Neural progenitor cell (in vitro differentiated cells): ENCODE data around the gene NKAIN4. TPM values are rescaled to one million over a fixed set of nuclear protein-coding genes. Genes with fewer than 3 reads are reported as not detected.
"Not testable (repeated sequence)": the region's sequence is repeated elsewhere in the genome, so short reads cannot be mapped to it uniquely, and the experiment has no call there.

Experiments
- DNase-seq: peaks from one replicate; pipeline ENCODE4 v3.0.0-alpha.2; 2016; ENCODE audit warnings: low spot score
- H2AFZ ChIP-seq: fragments of 200-600 bp; sonication (generic); replicated peaks from 2 replicates; pipeline ENCODE4 v1.6.1; 2016; ENCODE audit warnings: antibody characterized with exemption
- H3F3A ChIP-seq: fragments of 200-600 bp; sonication (generic); 2 replicates; pipeline ENCODE4 v1.6.1; 2016; ENCODE audit warnings: antibody characterized with exemption, low read depth
- H3K27ac ChIP-seq: fragments of 200-600 bp; sonication (generic); 2 replicates; pipeline ENCODE4 v1.5.1; 2016; ENCODE audit warnings: mild to moderate bottlenecking
- H3K27me3 ChIP-seq: fragments of 200-600 bp; sonication (generic); 2 replicates; pipeline ENCODE4 v1.6.1; 2016; ENCODE audit warnings: mild to moderate bottlenecking, moderate library complexity
- H3K36me3 ChIP-seq: fragments of 200-600 bp; sonication (generic); 2 replicates; pipeline ENCODE4 v1.5.1; 2016
- H3K4me1 ChIP-seq: fragments of 200-600 bp; sonication (generic); 2 replicates; pipeline ENCODE4 v1.6.1; 2016; ENCODE audit warnings: mixed run types
- H3K4me2 ChIP-seq: fragments of 200-600 bp; sonication (generic); 2 replicates; pipeline ENCODE4 v1.6.1; 2016
- H3K4me3 ChIP-seq: fragments of 200-600 bp; sonication (generic); 2 replicates; pipeline ENCODE4 v1.5.1; 2016
- H3K79me2 ChIP-seq: fragments of 200-600 bp; sonication (generic); 2 replicates; pipeline ENCODE4 v1.6.1; 2016; ENCODE audit warnings: low read depth
- H3K9ac ChIP-seq: fragments of 200-600 bp; sonication (generic); 2 replicates; pipeline ENCODE4 v1.6.1; 2016
- H3K9me3 ChIP-seq: fragments of 200-600 bp; sonication (generic); 2 replicates; pipeline ENCODE4 v1.5.1; 2016; ENCODE audit warnings: low read depth
- H4K20me1 ChIP-seq: fragments of 200-600 bp; sonication (generic); 2 replicates; pipeline ENCODE4 v1.6.1; 2016; ENCODE audit warnings: low read depth
- H3K27ac Mint-ChIP-seq: 3 replicates; pipeline ENCODE4 v1.8.0; 2021; ENCODE audit warnings: mixed read lengths
- H3K27me3 Mint-ChIP-seq: 2 replicates; pipeline ENCODE4 v1.8.0; 2022; ENCODE audit warnings: low read depth, mild to moderate bottlenecking, inconsistent platforms, moderate library complexity, mixed read lengths; ENCODE audit not compliant: insufficient read depth
- H3K36me3 Mint-ChIP-seq: 3 replicates; pipeline ENCODE4 v1.8.0; 2021; ENCODE audit warnings: mixed read lengths
- H3K4me1 Mint-ChIP-seq: 3 replicates; pipeline ENCODE4 v1.8.0; 2021; ENCODE audit warnings: mixed read lengths
- H3K4me3 Mint-ChIP-seq: 3 replicates; pipeline ENCODE4 v1.8.0; 2021; ENCODE audit warnings: mild to moderate bottlenecking, moderate library complexity, mixed read lengths
- H3K9me3 Mint-ChIP-seq: 3 replicates; pipeline ENCODE4 v1.8.0; 2020; ENCODE audit warnings: mixed read lengths
- EZH2 ChIP-seq: fragments of 200-600 bp; sonication (generic); IDR thresholded peaks from 2 replicates; pipeline ENCODE4 v1.6.1; 2017; ENCODE audit warnings: antibody characterized with exemption, mild to moderate bottlenecking, moderate library complexity
- EZH2phosphoT487 ChIP-seq: fragments of 200-600 bp; sonication (generic); IDR thresholded peaks from 2 replicates; pipeline ENCODE4 v1.6.1; 2017; ENCODE audit warnings: antibody characterized with exemption
- total RNA-seq: library from RNA; depleted of rRNA; stranded (reverse); fragments of >200 nt; gene quantifications from 2 replicates; pipeline ENCODE4 v1.2.3, GENCODE V29; 2015; ENCODE audit warnings: low replicate concordance
- TF ChIP-seq, protein P1 (sequence below): fragments of 200-600 bp; sonication (generic); IDR thresholded peaks from 2 replicates; pipeline ENCODE4 v1.5.1; 2017; ENCODE audit warnings: antibody characterized with exemption, mild to moderate bottlenecking

Gene NKAIN4
- total RNA-seq, 1 donor from 2014 or later = 9.7 TPM

DNA sequence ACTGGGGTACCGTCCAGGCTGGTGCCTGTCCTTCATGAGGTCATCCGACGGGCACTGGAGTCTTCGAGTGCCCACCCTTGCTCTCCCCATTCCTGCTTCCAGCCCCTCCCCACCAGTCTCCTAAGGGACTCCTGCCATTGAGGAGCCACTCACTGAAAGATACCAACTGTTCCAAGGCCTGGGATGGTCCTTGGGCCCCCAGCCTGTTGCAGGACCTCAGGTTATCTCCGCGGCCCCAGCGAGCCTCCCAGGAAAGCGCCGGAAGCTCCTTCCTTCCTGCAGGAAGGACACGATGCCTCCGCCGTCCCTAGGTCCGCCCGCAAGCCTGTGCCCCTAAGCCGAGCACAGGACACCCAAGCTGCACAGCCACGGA is 1.2 kb downstream of the NKAIN4 start:
- H3K36me3 Mint-ChIP-seq = peaks cover 8% of the 10 kb centered on the region
- no peak for DNase-seq
- H3K27me3 ChIP-seq = peaks cover 26% of the 10 kb centered on the region
- no peak overlapping the region for H3K9ac ChIP-seq
- peaks cover 54% of the 10 kb centered on the region for H3K4me1 Mint-ChIP-seq
- H3K9me3 ChIP-seq = no peaks in the 10 kb centered on the region
- H3K4me1 ChIP-seq = peaks cover 32% of the 10 kb centered on the region
- H3K27ac Mint-ChIP-seq = peak overlapping the region; percentile 96
- no peaks in the 10 kb centered on the region for H3K79me2 ChIP-seq
- H3K27me3 Mint-ChIP-seq = peaks cover 16% of the 10 kb centered on the region
- peak overlapping the region; percentile 76 for H3K4me3 ChIP-seq
- no peak overlapping the region for H3K27ac ChIP-seq
- no peaks in the 10 kb centered on the region for H3K36me3 ChIP-seq
- H3K4me3 Mint-ChIP-seq = peak overlapping the region; percentile 84
- H3K9me3 Mint-ChIP-seq = peaks cover 4% of the 10 kb centered on the region
- no peak for TF ChIP-seq EZH2phosphoT487
- TF ChIP-seq, protein P1, sequence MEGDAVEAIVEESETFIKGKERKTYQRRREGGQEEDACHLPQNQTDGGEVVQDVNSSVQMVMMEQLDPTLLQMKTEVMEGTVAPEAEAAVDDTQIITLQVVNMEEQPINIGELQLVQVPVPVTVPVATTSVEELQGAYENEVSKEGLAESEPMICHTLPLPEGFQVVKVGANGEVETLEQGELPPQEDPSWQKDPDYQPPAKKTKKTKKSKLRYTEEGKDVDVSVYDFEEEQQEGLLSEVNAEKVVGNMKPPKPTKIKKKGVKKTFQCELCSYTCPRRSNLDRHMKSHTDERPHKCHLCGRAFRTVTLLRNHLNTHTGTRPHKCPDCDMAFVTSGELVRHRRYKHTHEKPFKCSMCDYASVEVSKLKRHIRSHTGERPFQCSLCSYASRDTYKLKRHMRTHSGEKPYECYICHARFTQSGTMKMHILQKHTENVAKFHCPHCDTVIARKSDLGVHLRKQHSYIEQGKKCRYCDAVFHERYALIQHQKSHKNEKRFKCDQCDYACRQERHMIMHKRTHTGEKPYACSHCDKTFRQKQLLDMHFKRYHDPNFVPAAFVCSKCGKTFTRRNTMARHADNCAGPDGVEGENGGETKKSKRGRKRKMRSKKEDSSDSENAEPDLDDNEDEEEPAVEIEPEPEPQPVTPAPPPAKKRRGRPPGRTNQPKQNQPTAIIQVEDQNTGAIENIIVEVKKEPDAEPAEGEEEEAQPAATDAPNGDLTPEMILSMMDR = no peak
- TF ChIP-seq EZH2 = no peak
- H3K4me2 ChIP-seq = peak overlapping the region; percentile 91
- H3F3A ChIP-seq = peaks cover 43% of the 10 kb centered on the region
- H2AFZ ChIP-seq = peak overlapping the region; percentile 69
- peaks cover 15% of the 10 kb centered on the region for H4K20me1 ChIP-seq

DNA sequence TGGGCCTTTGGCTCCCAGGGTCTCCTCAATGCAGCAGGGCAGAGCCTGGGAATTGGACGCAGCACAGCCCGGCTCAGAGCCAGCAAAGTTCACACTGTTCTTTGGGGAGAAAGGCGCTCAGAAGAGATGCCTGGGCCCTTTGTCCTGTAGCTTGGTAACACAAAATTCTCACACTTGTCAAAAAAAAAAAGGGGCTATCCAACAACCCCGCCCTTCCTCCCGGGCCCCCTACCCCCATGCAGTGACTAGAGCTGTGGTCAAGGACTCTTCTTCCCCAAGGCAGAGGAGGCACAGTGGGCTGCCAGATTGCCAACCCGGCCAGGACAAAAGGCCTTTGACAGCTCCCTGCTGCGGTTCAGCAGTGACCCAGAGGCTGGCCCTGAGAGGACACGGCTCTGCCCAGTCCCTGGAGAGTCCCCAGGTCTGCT is 2.0 kb downstream of the NKAIN4 start:
- peak overlapping the region; percentile 91 for H3K4me2 ChIP-seq

DNA sequence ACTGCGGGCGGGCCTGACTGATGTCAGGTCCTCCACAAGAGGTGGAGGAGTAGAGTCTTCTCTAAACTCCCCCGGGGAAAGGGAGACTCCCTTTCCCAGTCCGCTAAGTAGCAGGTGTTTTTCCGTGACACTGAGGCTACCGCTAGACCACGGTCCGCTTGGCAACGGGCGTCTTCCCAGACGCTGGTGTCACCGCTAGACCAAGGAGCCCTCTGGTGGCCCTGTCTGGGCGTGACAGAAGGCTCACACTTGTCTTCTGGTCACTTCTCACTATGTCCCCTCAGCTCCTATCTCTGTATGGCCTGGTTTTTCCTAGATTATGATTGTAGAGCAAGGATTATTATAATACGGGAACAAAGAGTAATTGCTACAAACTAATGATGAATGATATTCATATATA is 2.9 kb downstream of the NKAIN4 start:
- not testable (repeated sequence) for H3K9me3 ChIP-seq, H3K79me2 ChIP-seq, H3K9ac ChIP-seq, DNase-seq, H3K27ac ChIP-seq, H3K9me3 Mint-ChIP-seq, H3K36me3 Mint-ChIP-seq, H3K4me3 ChIP-seq, H2AFZ ChIP-seq, H3K4me2 ChIP-seq, H3K36me3 ChIP-seq
- H4K20me1 ChIP-seq = peaks cover 15% of the 10 kb centered on the region
- H3K4me1 ChIP-seq = peaks cover 33% of the 10 kb centered on the region
- TF ChIP-seq, protein P1 = peak; percentile 39
- H3F3A ChIP-seq = peaks cover 43% of the 10 kb centered on the region
- peaks cover 13% of the 10 kb centered on the region for H3K27me3 Mint-ChIP-seq
- H3K4me1 Mint-ChIP-seq = peaks cover 52% of the 10 kb centered on the region
- peaks cover 26% of the 10 kb centered on the region for H3K27me3 ChIP-seq
- peak overlapping the region; percentile 61 for H3K4me3 Mint-ChIP-seq
- peak overlapping the region; percentile 73 for H3K27ac Mint-ChIP-seq

More for the DNA sequence above, 2.0 kb downstream of the NKAIN4 start:
- H3K36me3 Mint-ChIP-seq = peaks cover 8% of the 10 kb centered on the region
- H3K4me3 Mint-ChIP-seq = peak overlapping the region; percentile 84
- peaks cover 4% of the 10 kb centered on the region for H3K9me3 Mint-ChIP-seq
- Histone ChIP-seq H3K9me3 (no peaks in the 10 kb centered on the region), H4K20me1 (peaks cover 15% of the 10 kb centered on the region), H3K27ac (no peak overlapping the region), H3K79me2 (no peaks in the 10 kb centered on the region), H3K27me3 (peaks cover 26% of the 10 kb centered on the region), H2AFZ (no peak overlapping the region), H3K36me3 (no peaks in the 10 kb centered on the region), H3K9ac (no peak overlapping the region), H3F3A (peaks cover 43% of the 10 kb centered on the region), H3K4me1 (peaks cover 33% of the 10 kb centered on the region), H3K4me3 (no peak overlapping the region)
- TF ChIP-seq, protein P1 = no peak
- TF ChIP-seq EZH2 (no peak), EZH2phosphoT487 (no peak)
- H3K4me1 Mint-ChIP-seq = peaks cover 53% of the 10 kb centered on the region
- DNase-seq = no peak
- no peak overlapping the region for H3K27ac Mint-ChIP-seq
- H3K27me3 Mint-ChIP-seq = peaks cover 16% of the 10 kb centered on the region
